IPS-15b (cell line): ENCODE measurements around the gene BRINP1.
A peak's percentile ranks its signal among the peaks of the same experiment; 100 is the strongest.

Experiments used
- H3K27me3 ChIP-seq: one replicate; pipeline ENCODE4 v1.6.1; 2013; ENCODE audit warnings: low read length; ENCODE audit not compliant: control insufficient read depth, insufficient read depth
- H3K36me3 ChIP-seq: one replicate; pipeline ENCODE4 v1.6.1; 2013; ENCODE audit warnings: low read length; ENCODE audit not compliant: control insufficient read depth, insufficient read depth
- H3K4me1 ChIP-seq: one replicate; pipeline ENCODE4 v1.6.1; 2013; ENCODE audit warnings: mild to moderate bottlenecking, low read length; ENCODE audit not compliant: control insufficient read depth, insufficient read depth
- H3K4me3 ChIP-seq: one replicate; pipeline ENCODE4 v1.5.1; 2013; ENCODE audit warnings: low read depth, low read length
- H3K9ac ChIP-seq: one replicate; pipeline ENCODE4 v1.6.1; 2013; ENCODE audit warnings: low read depth, mild to moderate bottlenecking, low read length
- H3K9me3 ChIP-seq: one replicate; pipeline ENCODE4 v1.6.1; 2013; ENCODE audit warnings: mild to moderate bottlenecking, low read length; ENCODE audit not compliant: control insufficient read depth, insufficient read depth

BRINP1 gene

DNA sequence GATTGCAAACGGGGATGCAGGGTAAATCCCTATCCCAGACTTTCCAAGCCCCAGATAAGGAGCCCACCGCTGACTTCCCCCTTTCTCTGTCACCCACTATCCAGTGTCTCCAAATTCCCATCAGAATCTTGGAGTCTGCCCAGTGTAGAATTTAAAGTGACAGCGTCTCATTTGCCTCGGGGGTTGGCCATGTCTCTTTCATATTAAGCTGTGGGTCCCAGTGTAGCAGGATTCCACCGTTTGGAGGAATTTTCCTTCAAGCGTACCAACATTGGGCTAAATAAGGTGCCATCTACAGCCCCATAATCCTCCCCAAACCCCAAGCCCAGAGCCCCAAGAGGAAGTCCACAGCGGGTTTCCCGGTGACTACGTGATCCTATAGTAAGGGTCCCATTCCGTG is 1.1 kb downstream of the BRINP1 start:
- peak overlapping the region; percentile 89 for H3K4me3 ChIP-seq
- peaks cover 18% of the 10 kb centered on the region for H3K4me1 ChIP-seq
- H3K27me3 ChIP-seq, result peaks cover 38% of the 10 kb centered on the region
- no peaks in the 10 kb centered on the region for H3K36me3 ChIP-seq
- no peaks in the 10 kb centered on the region for H3K9me3 ChIP-seq
- no peak overlapping the region for H3K9ac ChIP-seq

GRCh38 chr9:119367683-119368075 is 1.6 kb downstream of the BRINP1 start:
- H3K4me3 ChIP-seq, result peak overlapping the region; percentile 89
- H3K36me3 ChIP-seq, result no peaks in the 10 kb centered on the region
- H3K9ac ChIP-seq, result no peak overlapping the region
- H3K9me3 ChIP-seq, result no peaks in the 10 kb centered on the region
- peaks cover 38% of the 10 kb centered on the region for H3K27me3 ChIP-seq
- H3K4me1 ChIP-seq, result peaks cover 18% of the 10 kb centered on the region

DNA sequence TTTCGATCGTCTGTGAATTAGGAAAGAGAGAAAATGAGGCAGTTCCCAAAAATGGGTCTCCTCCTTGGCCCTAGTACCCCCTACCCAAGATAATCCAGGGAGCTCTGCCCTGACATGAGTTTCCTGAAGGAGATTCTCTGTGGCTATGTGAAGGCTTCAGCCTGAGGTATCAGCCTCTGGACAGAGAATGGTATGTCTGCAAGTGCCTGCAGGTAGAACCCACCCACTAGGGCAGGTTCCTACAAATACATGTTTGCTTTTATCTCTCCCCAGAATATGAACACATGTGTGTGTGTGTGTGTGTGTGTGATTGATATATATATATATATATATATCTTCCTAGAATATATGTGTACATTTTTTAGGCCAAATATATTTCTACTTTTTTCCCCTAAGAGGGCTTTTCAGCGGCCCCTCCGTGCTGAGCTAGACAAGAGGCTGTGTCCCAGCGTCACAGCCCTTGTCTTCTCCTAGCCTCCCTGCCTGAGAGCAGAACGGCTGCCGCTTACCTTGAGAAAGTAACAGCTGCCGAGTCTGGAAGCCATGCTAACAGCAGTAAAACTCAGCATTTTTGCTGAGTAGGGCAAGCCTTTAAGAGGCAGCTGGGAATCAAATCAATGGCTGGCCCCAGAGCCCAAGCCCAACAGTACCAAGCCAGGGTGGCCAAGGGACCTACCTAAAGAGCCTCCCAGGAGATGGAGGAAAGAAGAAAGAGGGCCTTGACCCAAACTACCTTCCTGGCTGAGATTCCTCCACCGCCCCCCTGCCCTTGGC is 2.1 kb downstream of the BRINP1 start:
- Histone ChIP-seq H3K36me3 (no peaks in the 10 kb centered on the region), H3K4me1 (peaks cover 18% of the 10 kb centered on the region), H3K4me3 (peak overlapping the region; percentile 89), H3K27me3 (peaks cover 38% of the 10 kb centered on the region), H3K9me3 (no peaks in the 10 kb centered on the region), H3K9ac (no peak overlapping the region)

GRCh38 chr9:119365291-119366027 is 3.8 kb downstream of the BRINP1 start:
- H3K4me1 ChIP-seq, result peaks cover 21% of the 10 kb centered on the region
- no peaks in the 10 kb centered on the region for H3K9me3 ChIP-seq
- no peaks in the 10 kb centered on the region for H3K36me3 ChIP-seq
- H3K4me3 ChIP-seq, result no peak overlapping the region
- H3K9ac ChIP-seq, result no peak overlapping the region
- H3K27me3 ChIP-seq, result peaks cover 27% of the 10 kb centered on the region

DNA sequence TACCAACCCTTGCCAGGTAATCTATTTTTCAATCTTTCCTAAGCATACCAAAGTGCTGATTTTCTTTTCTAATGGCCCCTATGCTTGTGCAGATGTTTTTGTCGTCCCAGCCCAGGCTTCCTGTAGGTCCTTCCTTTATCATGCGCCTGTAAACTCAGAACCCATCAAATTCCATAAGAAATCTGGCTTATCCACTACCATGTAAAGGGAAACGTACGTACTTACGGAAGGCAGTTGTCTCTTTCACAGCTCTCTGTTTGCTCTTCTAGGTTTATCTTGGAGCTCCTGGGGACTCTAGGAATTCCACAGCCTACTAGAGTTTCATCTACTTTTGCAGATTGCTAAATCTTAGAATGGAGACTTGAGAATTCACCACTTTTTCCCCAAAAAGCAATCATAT is 9.0 kb downstream of the BRINP1 start:
- H3K9ac ChIP-seq, result no peak overlapping the region
- H3K27me3 ChIP-seq, result no peaks in the 10 kb centered on the region
- no peaks in the 10 kb centered on the region for H3K36me3 ChIP-seq
- H3K9me3 ChIP-seq, result no peaks in the 10 kb centered on the region
- H3K4me3 ChIP-seq, result no peak overlapping the region
- peaks cover 22% of the 10 kb centered on the region for H3K4me1 ChIP-seq

DNA sequence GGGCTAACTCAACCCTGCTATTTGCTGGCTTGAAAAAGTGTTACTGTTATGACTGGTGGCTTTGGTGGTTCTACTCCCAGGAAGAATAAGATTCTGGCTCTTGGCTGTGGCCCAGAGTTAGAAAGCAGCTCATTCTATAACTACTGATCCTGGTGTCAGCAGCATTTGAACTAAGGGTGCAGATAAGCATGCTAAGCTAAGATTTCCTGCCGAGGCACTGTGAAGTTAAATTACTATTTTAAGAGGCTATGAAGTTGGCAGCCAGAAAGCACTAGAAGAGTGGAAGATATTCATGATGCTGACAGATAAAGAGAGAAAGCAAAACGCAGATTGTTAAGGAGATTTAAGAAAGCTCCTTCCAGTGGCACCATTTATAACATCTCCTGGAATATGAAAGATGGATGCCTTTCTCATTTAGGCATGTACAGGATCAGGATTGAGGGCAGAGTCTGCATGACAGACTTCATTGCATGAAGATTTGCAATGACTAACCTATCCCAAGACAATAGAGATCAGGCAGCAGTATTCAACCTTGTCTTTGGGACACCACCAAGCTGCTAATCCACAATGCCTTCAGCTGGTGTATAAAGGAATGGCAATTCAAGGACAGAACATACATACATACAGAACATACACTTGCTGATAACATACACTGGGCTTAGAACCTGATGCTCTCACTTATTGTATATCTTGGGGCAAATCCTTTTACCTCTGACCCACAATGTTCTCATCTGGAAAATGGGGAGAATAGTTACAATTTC is 11.7 kb downstream of the BRINP1 start:
- no peaks in the 10 kb centered on the region for H3K9me3 ChIP-seq
- H3K36me3 ChIP-seq, result no peaks in the 10 kb centered on the region
- no peaks in the 10 kb centered on the region for H3K27me3 ChIP-seq
- no peak overlapping the region for H3K9ac ChIP-seq
- peaks cover 14% of the 10 kb centered on the region for H3K4me1 ChIP-seq
- H3K4me3 ChIP-seq, result no peak overlapping the region

GRCh38 chr9:119349351-119349825 is 19.8 kb downstream of the BRINP1 start:
- Histone ChIP-seq H3K9me3 (no peaks in the 10 kb centered on the region), H3K4me3 (no peak overlapping the region)

DNA sequence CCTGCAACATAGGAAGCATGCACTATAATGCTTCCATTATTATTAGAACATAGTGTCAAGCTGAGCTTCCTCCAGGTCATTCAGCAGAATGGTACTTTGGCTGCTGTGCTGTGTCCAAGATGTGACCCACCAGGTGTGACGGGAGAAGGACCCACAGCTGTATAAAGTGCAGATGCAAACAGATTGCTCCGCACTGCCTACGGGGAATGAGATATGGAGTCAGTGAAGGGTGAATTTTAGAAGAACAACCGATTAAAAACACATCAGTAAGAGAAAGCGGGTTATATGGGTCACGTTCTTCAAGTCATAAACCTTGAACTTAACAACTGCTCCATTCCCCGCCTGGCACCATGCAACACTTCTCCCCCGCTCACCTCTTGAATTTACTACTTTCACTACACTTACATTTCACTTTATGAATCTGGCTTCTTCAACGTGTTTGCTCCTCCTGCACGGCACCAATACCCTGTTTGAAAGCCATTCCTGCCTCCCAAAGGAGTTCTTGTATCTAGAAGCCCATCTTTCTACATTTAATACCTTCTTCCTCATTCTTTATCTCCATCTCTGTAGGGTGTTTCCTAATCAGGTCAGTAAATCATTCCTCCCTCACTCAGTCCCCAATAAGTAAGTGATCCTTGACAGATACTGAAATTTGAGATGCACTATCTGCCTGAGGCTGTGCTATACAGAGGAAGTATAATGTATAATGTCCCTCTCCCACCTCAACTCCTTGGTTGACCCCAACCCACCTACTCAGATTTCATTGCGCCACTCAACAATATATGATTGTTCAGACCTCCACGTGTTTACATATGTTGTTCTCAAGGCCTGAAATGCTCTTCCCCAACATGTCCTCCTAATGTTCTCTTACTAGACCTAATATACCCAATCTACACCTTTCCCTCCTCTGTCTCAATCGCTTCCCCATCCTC is 25.9 kb downstream of the BRINP1 start:
- Histone ChIP-seq H3K27me3 (no peaks in the 10 kb centered on the region), H3K4me3 (no peak overlapping the region), H3K36me3 (no peaks in the 10 kb centered on the region), H3K9ac (no peak overlapping the region), H3K9me3 (no peaks in the 10 kb centered on the region), H3K4me1 (peaks cover under 1% of the 10 kb centered on the region)

More at GRCh38 chr9:119349351-119349825, 19.8 kb downstream of the BRINP1 start:
- Histone ChIP-seq H3K9ac (no peak overlapping the region), H3K4me1 (peaks cover 23% of the 10 kb centered on the region), H3K27me3 (no peaks in the 10 kb centered on the region), H3K36me3 (no peaks in the 10 kb centered on the region)

DNA sequence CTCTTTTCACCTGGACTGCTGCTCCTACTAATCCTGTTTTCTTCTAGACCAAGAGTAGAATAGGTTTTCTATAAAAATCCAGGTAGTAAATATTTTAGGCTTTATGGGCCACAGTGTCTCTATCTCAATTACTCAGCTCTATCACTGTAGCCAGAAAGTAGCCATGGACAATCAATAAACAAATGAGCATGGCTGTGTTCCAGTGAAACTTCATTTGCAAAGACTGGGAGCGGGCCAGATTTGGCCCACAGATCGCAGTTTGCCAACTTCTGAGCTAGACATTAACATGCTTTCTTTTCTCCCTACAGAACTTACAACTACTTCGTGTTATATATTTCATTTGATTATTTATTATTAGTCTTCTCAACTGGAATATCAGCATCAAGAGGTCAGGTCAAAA is 30.2 kb downstream of the BRINP1 start:
- Histone ChIP-seq H3K9ac (no peak overlapping the region), H3K4me1 (peaks cover 12% of the 10 kb centered on the region), H3K36me3 (no peaks in the 10 kb centered on the region), H3K4me3 (no peak overlapping the region), H3K27me3 (no peaks in the 10 kb centered on the region), H3K9me3 (no peaks in the 10 kb centered on the region)

DNA sequence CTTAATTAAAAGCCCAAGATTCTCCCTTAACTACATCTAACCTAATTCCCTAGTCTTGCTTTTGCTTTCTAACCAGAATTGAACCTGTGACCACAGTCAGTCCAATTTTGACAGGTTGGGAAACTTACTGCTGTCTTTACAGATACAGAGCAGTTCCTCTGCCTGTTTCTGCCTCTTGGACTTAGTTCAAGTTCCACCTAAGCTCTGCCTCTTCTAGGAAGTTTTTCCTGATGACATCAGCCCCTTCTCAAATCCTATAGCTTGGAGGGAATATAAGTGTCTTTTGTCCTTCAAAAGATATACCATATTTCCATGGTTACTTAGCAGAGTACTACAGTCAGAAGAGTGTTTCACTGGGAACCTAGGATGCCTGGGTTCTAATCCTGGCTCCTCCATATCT is 31.7 kb downstream of the BRINP1 start:
- H3K9ac ChIP-seq, result no peak overlapping the region
- no peaks in the 10 kb centered on the region for H3K36me3 ChIP-seq
- peaks cover 23% of the 10 kb centered on the region for H3K4me1 ChIP-seq
- no peak overlapping the region for H3K4me3 ChIP-seq
- H3K9me3 ChIP-seq, result no peaks in the 10 kb centered on the region
- no peaks in the 10 kb centered on the region for H3K27me3 ChIP-seq

GRCh38 chr9:119334745-119335144 is 34.5 kb downstream of the BRINP1 start:
- Histone ChIP-seq H3K9ac (no peak overlapping the region), H3K36me3 (no peaks in the 10 kb centered on the region), H3K9me3 (no peaks in the 10 kb centered on the region), H3K4me3 (no peak overlapping the region), H3K27me3 (no peaks in the 10 kb centered on the region), H3K4me1 (peaks cover 32% of the 10 kb centered on the region)
